EL (cell line): Measurements from ENCODE around the gene DLG2.
A peak's percentile ranks its signal among the peaks of the same experiment; 100 is the strongest.

Experiments used
- DNase-seq: peaks from one replicate; pipeline ENCODE4 v3.0.0-alpha.2; 2016

Gene DLG2

DNA sequence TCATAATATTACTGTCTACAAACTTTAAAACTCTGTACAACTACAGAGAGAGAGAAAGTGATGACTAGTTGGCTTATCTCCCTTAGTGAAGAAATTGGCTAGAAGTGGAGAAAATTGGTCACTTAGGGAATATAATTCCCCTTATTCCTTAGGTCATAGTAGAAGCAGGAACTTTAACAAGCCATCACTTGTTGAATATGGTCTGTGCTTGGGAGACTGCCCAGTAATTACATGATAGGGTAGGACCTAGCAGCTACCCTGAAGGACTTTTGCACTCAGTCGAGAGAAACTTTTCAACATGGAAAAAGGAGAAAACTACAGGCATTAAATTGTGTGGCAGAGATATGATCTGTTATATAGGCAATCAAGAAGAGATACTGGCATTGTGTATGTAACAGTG lies 1764.5 kb downstream of the DLG2 start:
- no peak for DNase-seq

GRCh38 chr11:83862033-83862432 lies 1765.1 kb downstream of the DLG2 start:
- no peak for DNase-seq

DNA sequence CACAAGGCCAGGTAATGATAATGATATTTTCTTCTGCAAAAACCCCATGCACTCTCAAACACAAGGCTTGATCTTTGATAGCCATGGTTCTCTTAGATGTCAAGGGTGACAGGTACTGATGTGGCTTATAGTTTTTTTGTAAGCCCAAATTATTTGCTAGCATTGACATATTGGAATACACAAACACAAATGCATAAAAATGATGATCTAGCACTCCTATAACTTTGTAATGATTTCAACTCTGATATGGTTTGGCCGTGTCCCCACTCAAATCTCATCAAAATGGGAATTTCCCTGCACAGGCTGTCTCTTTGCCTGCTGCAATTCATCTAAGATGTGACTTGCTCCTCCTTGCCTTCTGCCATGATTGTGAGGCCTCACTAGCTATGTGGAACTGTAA lies 1768.5 kb downstream of the DLG2 start:
- DNase-seq = no peak

- no peak for DNase-seq
Measured at GRCh38 chr11:83855237-83855636, 1771.9 kb downstream of the DLG2 start.

DNA sequence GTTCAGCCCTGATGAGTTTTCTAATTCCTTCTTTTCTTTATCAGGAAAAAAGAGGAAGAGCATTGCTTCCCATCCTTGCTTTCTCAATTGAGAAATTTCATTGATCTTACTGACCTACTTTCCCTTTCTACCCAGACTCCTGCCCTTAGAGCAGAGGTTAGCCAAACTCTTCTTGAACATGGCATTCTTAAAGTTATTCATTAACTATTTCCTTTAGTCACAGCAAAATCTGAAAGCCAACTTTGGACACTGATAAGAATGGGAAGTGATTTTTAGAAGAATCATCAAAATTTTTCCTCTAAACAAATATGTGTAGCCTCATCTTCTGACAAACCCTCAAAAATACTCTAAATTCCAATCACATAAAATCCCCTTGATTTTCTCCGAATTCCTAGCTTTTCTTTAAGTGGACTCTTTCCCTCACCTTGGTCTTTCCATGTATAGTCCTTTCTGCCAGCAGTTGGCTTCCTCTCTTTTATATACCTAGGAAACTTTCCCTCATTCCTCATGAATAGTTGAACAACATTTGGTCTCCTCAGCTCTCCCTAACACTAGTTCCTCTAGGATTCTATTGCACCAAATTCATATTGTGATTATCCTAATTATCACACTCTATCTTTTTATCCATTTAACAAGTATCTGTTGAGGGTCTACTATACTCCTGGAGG lies 1774.2 kb downstream of the DLG2 start:
- no peak for DNase-seq

- DNase-seq = no peak
Measured at GRCh38 chr11:83852012-83852411, 1775.1 kb downstream of the DLG2 start.

DNA sequence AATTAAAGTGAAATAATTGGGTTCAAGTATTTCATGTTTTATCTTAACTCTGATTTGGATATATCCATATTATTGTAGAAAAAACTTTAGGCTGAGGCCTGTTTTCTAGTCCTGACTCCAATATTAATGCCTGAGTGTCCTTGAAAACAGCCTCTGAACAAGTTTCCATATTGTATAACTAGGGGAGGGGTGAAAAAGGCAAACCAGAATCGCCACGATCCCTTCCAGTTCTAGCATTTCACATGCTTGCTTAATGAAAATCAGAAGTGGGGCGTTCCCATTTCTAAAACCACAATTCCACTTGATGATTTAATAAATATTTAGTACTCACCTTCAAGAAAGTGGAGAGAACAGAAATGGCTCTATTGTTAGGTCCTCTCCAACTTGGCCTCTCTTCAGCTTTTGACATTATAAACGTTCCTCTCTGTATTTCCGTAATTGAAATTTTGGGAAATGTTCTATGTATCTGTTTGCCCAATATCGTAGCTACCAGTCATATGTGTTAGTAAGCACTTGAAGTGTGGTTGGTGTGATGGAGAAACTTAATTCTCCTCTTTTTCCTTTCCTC lies 1779.6 kb downstream of the DLG2 start:
- DNase-seq = no peak

DNA sequence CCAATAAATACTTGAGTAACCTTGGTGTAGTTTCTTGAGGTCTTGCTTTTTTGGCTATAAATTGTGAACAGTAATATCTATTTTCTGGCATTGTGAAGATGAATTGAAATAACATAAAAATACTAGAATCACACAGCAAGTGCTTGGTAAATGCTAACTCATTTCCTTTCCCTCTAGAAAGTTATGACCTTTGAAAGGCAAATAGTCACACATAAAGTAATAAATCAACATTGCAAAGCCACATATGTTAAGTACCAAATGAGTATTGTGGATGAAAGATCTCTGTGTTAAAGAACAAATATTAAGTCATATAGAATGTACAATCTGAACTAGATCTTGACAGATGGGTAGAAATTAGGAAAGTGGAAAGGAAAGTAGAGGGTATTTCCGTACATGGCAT lies 1781.3 kb downstream of the DLG2 start:
- no peak for DNase-seq

- DNase-seq = no peak
Measured at GRCh38 chr11:83840326-83840725, 1786.8 kb downstream of the DLG2 start.

DNA sequence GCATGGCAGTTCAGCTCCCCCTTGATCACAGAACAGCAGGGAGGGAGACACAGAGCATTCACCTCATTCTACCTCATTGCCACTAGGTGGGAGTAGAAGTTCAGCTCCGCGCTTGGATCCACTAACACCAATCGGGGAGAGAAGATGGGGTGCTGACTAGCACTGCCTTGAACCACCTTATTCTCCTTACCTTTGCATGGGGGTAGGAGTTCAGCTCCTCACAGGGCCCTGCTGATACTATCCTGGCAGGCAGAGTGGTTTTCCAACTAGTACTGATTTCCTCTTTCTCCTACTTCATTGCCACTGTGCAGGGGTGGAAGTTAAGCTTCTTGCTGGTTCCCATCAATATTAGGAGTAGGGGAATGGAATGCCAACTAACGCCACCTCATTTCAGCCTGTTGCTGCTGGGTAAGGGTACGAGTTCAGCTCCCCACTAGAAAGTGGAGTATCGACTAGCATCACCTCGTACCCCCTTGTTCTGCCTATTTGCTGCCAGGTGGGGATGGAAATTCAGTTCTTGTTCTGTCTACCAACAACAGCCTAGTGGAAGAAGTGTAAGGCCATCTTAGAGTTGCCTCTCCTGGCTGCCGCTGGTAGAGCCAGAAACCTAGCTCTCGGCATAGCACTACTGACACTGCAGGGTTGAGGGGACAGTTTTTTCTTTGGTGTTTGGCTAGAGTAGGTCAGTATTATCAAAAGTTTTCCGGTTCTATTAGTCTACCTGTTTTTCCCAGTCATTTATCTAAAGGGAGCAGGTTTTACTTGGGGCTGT lies 1790.1 kb downstream of the DLG2 start:
- DNase-seq = peak; percentile 46

DNA sequence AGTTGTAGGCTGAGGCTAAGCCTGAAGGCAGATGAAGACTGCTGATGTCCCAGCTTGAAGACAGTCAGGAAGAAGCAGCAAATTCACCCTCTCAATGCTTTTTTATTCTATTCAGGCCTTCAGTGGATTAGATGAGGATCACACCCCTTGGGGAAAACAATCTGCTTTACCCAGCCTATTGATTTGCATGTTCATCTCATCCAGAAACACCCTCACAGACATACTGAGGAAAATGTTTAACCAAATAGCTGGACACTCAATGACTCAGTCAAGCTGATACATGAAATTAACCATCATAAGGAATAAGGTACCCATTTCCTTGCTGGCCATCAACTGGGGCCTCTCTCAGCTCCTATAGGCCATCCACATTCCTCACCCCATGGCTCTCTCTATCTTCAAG lies 1791.1 kb downstream of the DLG2 start:
- no peak for DNase-seq

- no peak for DNase-seq
Measured at GRCh38 chr11:83835423-83835822, 1791.7 kb downstream of the DLG2 start.

GRCh38 chr11:83831929-83832328 lies 1795.2 kb downstream of the DLG2 start:
- no peak for DNase-seq

- peak; percentile 50 for DNase-seq
Measured at GRCh38 chr11:83827940-83828554, 1799.1 kb downstream of the DLG2 start.

DNA sequence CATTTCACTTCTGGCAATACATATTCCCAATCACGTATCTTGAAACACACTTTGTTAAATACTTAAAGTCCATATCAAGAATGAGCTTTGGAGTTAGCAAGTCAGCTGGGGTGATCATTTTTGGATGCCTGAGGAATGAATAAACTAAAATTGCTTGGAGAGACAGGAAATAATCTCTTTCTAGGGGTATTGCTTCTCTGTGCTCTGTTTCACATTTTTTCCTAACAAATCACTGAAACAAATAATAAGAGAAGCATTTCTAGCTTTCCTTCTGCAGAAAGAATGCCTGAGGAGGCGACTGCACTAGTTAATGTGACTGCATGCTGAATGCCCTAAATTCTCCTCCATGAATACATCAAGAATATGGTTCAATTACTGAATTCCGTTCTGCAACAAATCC lies 1799.6 kb downstream of the DLG2 start:
- DNase-seq = peak; percentile 71

DNA sequence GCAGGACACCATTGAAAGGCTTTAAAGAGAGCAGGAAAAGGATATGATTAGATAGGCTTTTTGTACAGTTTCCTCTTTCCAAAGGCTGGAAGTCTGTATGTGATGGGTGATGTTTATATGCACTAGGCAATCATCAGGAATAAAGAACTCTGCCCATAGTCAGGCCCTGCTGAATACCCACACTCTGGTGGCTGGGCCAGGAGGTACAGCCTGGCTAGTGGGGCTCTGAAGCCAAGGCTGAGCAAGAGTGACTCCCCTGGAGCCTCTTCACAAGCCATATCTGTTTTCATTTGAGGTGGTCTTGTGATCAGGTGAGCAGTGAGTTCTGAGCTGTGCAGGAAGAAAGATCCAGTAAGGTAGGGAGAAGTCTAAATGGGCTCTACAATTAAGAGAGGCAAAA lies 1801.1 kb downstream of the DLG2 start:
- no peak for DNase-seq

DNA sequence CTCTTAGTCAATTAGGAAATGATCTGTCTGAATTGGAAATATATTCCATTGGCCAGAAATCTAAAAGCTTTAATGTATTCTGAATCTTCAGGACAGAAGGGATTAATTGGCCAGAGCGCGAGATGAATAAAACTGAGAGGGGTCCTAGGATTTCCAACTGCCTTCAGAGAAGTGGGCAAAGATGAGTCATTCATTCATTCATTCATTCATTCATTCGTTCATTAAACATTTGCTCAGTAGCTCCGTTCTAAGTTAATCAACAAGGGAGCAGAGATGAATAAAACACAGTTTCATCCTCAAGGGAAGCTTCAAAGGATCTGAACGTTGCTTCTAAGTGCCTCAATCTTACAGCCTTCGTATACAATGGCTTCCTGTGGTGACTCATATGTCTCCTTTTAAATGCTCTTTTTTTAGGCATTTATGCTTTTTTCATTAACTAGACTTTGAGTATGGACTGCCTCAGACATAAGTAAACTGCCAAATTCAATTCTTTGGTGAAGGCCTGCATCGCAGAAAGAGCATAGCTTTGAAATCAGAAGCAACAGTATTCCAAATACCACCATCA lies 1803.6 kb downstream of the DLG2 start:
- DNase-seq = no peak

DNA sequence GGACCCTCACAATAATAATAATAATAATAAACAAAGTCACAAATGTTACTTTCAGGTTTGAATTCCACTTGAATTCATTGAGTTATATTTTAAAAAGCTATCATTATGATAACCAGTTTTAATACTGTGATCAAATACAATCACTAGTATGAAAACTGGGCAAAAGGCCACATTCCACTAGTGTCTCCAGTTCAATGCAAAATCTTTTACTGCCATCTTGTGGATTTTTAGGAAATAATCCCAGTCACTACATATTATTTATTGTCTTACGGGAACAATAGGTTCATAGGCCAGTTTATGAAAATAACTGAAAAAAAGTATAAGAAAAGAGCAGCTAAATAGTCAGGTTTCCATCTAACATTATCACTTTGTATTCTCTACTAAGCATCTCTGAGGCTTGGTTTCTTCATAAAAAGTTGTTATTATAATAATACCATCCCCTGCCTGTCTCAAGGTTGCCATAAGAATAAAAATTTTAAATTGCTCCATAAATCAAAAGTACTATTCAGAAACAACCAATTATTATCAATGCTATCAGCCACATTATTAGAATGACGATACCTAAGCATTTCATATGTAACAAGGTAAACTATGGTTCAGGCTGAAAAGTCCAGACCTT lies 1807.1 kb downstream of the DLG2 start:
- DNase-seq = peak; percentile 66

DNA sequence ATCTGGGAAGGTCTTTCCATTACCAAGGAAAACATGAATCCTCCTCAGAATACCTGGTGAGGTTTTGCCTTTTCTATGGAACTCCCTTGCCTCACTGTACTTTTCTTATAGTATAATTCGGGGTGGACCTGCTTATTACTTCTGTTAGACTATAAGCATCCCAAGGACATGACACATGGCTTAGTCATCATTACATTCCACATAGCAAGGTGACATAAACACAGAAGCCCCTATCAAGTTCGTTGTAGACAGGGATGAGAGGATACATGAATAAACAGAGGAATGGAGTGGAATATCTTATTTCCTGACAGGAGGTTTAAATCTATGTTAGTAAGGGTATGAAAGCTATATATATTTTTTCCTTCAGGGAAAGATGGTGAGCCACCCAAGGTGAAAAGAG lies 1808.8 kb downstream of the DLG2 start:
- peak; percentile 47 for DNase-seq

- no peak for DNase-seq
Measured at GRCh38 chr11:83816572-83817187, 1810.5 kb downstream of the DLG2 start.

GRCh38 chr11:83815736-83816135 lies 1811.4 kb downstream of the DLG2 start:
- DNase-seq = no peak

- no peak for DNase-seq
Measured at GRCh38 chr11:83813296-83813695, 1813.8 kb downstream of the DLG2 start.

DNA sequence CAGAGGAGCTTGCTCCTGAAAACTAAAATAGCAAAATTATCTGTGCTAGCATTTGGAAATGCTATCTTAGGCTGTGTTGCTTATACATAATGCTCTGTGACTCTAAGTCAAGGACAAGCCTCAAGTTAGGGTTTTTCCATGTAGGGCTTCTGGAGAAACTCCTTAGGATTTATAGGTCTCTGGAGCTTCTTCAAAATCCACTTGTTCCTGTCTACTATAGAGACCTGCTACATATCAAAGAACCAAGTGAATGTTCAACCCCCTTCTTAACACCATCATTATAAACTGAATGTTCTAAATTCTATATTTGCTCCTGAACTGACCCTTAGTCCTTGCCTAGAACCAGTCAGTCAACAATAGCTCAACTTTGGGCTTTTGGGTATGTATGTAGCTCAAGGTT lies 1817.9 kb downstream of the DLG2 start:
- no peak for DNase-seq
